Measurements from ENCODE around the gene DCAF11. TPM values are rescaled to one million over a fixed set of nuclear protein-coding genes. Genes with fewer than 3 reads are reported as not detected.

DCAF11 gene
- total RNA-seq, 1 experiment from 2014 or later, result 52.7 TPM

- TF ChIP-seq CTCF (conservative IDR thresholded peaks at IDR 0.05), result no peak
- Histone ChIP-seq H3K79me2 (ENCODE audit: low read depth) (peaks cover 21% of the 10 kb centered on the region), H3K27ac (no peak overlapping the region), H3K4me1 (replicated peaks; ENCODE audit: insufficient read depth) (peaks cover 20% of the 10 kb centered on the region), H3K9me2 (ENCODE audit: insufficient read depth) (no peaks in the 10 kb centered on the region), H3K4me2 (peak overlapping the region; percentile 79), H3F3A (ENCODE audit: insufficient read depth, low read depth) (peaks cover 10% of the 10 kb centered on the region), H3K9me3 (ENCODE audit: insufficient read depth, low read depth) (no peaks in the 10 kb centered on the region), H3K27me3 (ENCODE audit: insufficient read depth, low read depth) (no peaks in the 10 kb centered on the region), H4K20me1 (ENCODE audit: insufficient read depth) (no peaks in the 10 kb centered on the region), H3K36me3 (ENCODE audit: low read depth) (no peaks in the 10 kb centered on the region), H3K4me3 (peak overlapping the region; percentile 87), H2AFZ (no peak overlapping the region)
- ChIA-PET POLR2A (ENCODE audit: unreplicated experiment) (interaction anchor here (0.5 to 0.8 kb wide), 4 partner anchors 9 to 663 kb away, joined by 3 to 5 read pairs (median 4); partner anchors contain the start of gene TM9SF1), CTCF (interaction anchor here (1.3 to 1.4 kb wide), 2 partner anchors 24 to 79 kb away, joined by 4 to 6 read pairs; partner anchors contain the start of gene IRF9)
- intact Hi-C loops (cut with micrococcal nuclease; ENCODE audit: unreplicated experiment), result no loop called here
- DNase-seq, result no peak
- TSS peak; percentile 50 for BruUV-seq (replicated peaks)
Measured at GRCh38 chr14:24136684-24137528, 22.3 kb downstream of the DCAF11 start.

GRCh38 chr14:24137529-24138395 is 23.2 kb downstream of the DCAF11 start:
- H3K4me2 ChIP-seq, result no peak overlapping the region; the same call in 1 of the 2 replicates
- TF ChIP-seq EZH2 (IDR thresholded peaks at IDR 0.05; ENCODE audit: low read depth), result no peak
- no peak for TF ChIP-seq CTCF (conservative IDR thresholded peaks at IDR 0.05)
- intact Hi-C loops (cut with micrococcal nuclease; ENCODE audit: unreplicated experiment), result no loop called here

More at GRCh38 chr14:24137529-24138395, 23.2 kb downstream of the DCAF11 start:
- Histone ChIP-seq H2AFZ (no peak overlapping the region), H3K9me2 (ENCODE audit: insufficient read depth) (no peaks in the 10 kb centered on the region), H3F3A (ENCODE audit: insufficient read depth, low read depth) (peaks cover 14% of the 10 kb centered on the region), H3K4me3 (no peak overlapping the region), H3K9me3 (ENCODE audit: insufficient read depth, low read depth) (no peaks in the 10 kb centered on the region), H3K27me3 (ENCODE audit: insufficient read depth, low read depth) (no peaks in the 10 kb centered on the region), H4K20me1 (ENCODE audit: insufficient read depth) (no peaks in the 10 kb centered on the region), H3K27ac (no peak overlapping the region), H3K36me3 (ENCODE audit: low read depth) (no peaks in the 10 kb centered on the region), H3K79me2 (ENCODE audit: low read depth) (peaks cover 21% of the 10 kb centered on the region), H3K4me1 (replicated peaks; ENCODE audit: insufficient read depth) (peaks cover 20% of the 10 kb centered on the region)
- no peak for DNase-seq
- ChIA-PET CTCF (no interaction called here), POLR2A (ENCODE audit: unreplicated experiment) (interaction anchor here (0.6 to 0.8 kb wide), 3 partner anchors 8 to 294 kb away, joined by 4 to 5 read pairs (median 5); partner anchors contain the start of gene TM9SF1)
- BruUV-seq (replicated peaks), result no TSS peak

Data from PC-9 (cell line).